Stimulated activated CD8-positive, alpha-beta memory T cell treated with anti-CD3 and anti-CD28 coated beads, Interleukin-7, amount 100 ng/mL, for 1 hour (primary cell): ENCODE data around the gene CACNA2D3.

Experiments used
- DNase-seq, 2 donors: peaks; one replicate each; pipeline ENCODE4 v3.0.0-alpha.2; 2020; ENCODE audit warnings: low read depth in 2 of 2

Gene CACNA2D3

GRCh38 chr3:54374214-54374852 lies 252.0 kb downstream of the CACNA2D3 start:
- DNase-seq = no peak

DNA sequence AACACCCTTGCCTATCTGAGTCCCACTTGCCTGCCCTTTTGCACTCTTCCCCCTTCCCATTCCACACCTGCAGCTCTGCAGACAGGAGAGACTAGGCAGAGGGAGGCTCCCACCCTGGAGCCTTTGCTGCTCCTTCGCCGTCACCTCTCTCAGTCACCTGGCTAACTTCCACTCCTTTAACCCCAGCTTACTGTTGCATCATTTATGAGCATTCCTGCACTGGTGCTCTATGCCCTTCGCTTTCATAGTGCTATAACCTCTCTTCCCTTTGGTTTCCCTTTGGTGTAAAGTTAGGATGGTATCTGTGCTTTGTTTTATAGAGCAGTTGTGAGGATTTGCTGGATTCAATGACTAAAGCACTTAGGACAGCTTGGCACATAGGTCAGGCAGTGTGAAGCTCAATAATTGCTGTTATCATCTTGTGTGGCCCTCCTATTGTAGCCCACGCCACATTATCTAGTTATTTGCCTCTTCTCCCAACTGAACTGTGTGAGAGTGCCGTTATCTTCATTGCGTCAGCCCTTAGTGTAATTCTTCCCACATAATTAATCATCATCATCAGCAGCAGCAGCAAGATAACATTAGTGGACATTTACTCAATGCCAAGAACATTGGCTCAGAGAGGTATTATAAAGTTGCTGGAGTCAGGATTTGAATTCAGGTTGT lies 253.9 kb downstream of the CACNA2D3 start:
- DNase-seq = no peak

DNA sequence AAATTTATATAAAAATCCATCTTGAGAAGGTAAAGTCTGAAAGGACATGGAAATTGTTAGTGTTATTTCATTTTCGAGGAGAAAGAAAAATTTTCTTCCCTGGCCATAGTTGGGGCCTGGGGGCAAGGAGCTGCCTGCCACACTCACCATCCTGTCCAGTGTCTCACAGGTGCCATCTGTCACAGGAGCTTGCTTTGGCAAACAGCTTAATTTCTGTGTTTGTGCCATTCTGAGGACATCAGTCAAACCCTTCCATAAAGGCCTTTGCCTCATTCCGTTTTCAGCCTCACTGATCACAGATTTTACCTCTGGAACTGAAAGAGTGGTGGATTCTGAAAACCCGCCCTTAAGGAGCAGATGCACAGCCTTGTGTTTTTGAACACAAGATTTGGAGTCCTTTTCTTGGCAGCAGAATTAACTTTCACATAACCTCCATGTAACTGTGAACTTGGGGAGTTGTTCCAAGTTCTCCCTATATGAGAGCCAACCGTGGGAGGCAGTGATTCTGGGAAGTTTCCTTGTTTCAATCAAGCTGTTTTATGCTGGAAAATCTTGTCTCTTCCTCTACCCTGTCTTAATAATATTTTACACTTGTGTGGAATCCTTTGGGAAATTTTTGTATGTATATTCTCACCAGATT lies 254.7 kb downstream of the CACNA2D3 start:
- no peak for DNase-seq

- no peak for DNase-seq
These were observed 255.8 kb downstream of the CACNA2D3 start for GRCh38 chr3:54378184-54378583.

DNA sequence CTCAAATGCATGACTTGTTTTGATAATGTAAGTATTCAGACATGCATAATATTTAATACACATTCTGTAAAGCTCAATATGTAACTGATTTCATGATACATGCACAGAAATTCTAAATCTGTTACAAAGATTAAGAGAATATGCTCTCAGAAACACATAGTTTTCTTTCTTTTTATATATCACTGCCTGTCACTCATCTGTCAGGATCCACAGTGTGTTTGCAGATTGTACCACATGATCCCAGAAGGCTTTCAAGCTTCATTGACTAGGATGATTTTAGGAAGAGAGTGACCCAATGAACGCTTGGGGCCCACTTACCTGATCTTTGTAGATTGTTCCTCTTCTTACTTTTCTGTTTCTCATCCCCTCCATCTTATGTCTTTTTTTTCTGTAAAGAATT lies 261.9 kb downstream of the CACNA2D3 start:
- no peak for DNase-seq

- no peak for DNase-seq
These were observed 268.2 kb downstream of the CACNA2D3 start for GRCh38 chr3:54390582-54390981.

DNA sequence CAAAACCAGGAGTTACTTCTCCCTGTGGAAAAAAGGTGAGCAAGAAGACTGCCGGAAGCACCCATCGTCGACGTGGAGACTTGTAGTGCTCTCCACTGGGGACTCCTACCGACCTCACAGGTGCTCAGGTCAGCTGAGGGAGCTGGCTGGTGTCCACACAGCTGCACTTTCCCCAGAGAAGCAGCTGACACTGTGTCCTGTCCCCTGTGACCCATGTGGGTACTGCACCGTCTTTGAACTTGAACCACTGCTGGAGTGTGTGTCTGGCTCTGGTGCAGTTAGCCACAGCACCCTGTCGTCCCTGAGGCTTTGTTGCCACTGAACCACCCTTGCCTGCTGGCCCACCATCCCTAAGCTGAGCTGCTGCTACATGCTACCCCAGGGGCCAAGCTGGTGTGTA lies 270.8 kb downstream of the CACNA2D3 start:
- no peak for DNase-seq

DNA sequence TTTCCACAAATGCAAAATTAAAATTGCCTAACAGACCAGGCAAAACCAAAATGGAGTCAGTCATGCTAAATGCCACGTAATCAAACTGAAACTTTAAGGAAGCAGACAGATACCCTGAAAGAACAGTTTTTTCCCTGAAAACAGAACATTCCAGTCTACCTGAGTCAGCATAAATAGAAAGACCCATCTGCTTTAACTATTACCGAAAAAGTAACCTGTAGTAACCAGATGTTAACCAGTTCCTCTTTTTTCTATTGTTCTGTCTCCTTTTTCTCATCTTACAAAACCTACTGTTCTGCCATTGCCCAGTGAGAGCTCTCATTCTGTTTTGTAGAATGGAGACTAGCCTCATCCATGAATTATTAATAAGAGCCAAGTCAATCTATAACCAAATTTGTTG lies 286.0 kb downstream of the CACNA2D3 start:
- no peak for DNase-seq

- no peak for DNase-seq
These were observed 299.6 kb downstream of the CACNA2D3 start for GRCh38 chr3:54421943-54422342.

DNA sequence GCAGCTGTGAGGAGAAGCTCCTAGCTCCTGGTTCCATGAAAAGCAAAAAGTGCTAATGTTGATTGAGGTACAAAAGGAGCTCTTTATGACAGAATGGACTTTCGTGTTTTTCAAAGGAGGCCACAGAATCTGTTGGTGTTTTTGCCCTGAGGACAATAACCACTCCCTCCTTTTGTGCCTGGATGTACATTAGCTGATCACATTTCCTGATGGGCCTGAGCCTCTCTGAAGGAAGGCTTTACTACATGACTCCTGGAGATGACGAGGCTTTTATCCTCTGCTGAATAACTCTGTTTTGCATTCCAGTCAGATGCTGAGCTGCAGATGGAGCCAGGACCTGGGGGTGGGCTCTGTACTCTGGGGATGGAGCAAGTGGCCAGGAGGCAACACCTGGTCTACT lies 301.9 kb downstream of the CACNA2D3 start:
- DNase-seq = no peak

GRCh38 chr3:54426381-54426780 lies 304.0 kb downstream of the CACNA2D3 start:
- no peak for DNase-seq

DNA sequence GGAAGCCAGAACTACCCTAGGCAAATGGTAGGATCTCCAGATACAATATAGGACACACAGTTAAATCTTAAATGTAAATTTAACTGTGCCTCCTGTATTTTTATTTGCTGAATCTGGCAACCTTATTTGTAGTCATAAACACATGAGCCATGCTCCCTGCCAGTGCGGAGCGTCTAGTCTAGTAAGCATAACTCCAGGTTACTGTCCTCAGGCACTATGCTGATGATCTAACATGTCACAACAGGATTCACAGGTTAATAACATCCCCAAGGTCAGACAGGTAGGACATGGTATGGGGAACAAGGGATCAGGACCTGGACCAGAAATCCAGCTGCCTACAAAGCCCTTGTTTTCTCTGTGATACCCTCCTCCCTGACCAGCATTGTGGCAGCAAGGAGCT lies 305.1 kb downstream of the CACNA2D3 start:
- no peak for DNase-seq

DNA sequence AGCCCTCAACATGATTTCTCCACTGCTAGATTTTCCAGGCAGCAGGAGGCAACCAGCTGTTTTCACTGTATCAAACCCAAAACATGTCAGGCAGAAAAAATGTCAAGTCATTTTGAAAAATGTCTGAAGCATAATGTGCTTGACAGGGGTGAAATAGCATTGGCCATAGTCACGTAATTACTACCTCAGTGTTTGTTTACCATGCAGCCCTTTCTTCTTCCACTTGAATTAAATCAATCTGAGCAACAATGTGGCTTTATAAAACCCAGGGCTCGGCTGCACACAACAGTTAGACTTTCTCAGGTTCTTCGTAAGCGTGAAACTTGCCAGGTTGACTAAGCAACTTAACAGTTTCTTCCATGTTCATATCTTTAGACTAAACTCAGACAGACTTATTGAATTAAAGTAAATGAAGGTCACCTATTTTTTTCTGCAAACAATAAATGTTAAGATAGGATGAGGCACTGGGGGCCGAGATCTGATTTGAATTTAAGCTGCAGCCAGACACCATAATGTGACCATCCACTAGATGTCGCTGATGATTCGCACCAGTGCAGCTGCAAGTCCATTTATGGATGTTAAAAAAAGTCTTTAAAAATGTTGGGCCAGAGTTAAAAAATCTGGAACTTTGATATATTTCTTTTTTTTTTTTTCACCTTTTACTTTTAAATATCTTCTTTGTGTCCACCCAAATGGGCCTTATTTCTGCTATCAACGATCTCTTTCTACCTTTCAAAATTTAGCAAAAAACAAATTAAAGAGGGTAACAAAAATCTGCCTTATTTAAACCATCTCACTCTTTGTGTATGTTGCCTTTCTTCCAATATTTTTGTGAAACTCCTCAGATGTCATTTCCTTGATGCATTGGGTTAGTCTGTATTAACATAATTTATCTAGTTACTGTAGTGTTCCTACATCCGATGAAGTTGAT lies 305.9 kb downstream of the CACNA2D3 start:
- DNase-seq = no peak

DNA sequence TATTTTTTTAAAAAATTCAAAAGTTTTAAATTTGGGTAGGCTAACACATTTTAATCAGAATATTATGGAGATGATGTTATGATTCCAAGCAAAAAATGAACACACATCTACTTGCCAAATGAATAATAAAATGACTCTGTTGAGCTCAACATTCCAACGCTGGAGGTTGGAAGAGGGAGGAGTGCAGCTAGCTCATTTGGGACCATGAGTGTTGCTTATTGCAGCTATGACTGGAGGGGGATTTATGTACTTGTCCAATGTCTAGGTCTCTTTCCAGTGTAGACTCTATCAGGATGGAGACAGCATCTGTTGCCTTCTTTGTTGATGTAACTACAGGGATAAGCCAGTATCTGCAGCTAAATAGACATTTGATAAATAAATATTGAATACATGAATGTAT lies 310.6 kb downstream of the CACNA2D3 start:
- DNase-seq = no peak

GRCh38 chr3:54433846-54434245 lies 311.5 kb downstream of the CACNA2D3 start:
- DNase-seq = no peak

- DNase-seq = no peak
These were observed 312.4 kb downstream of the CACNA2D3 start for GRCh38 chr3:54434756-54435155.

- no peak for DNase-seq
These were observed 314.9 kb downstream of the CACNA2D3 start for GRCh38 chr3:54437271-54437670.

- DNase-seq = no peak
These were observed 321.3 kb downstream of the CACNA2D3 start for GRCh38 chr3:54443561-54444161.

- DNase-seq = no peak
These were observed 323.3 kb downstream of the CACNA2D3 start for GRCh38 chr3:54445630-54446029.

DNA sequence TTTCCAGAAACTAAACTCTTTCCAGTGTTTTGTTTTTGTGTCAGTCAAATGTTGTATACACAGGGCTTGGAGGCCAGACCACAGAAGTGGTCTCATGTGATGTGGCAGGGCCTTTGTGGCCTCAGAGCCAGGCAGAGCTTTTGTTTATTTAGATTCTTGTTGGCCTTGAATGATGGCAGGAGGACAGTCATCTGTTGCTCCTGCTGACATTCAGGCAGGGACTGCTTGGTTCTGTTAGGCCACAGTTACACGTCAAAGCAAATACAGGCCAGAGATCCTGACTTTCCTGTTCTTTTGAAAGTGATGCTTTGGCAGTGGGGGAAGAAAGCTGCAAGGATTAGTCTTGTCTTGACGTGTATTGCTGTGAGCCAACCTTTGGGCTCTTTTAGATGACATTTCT lies 325.1 kb downstream of the CACNA2D3 start:
- no peak for DNase-seq

- no peak for DNase-seq
These were observed 332.5 kb downstream of the CACNA2D3 start for GRCh38 chr3:54454806-54455205.

GRCh38 chr3:54458357-54458756 lies 336.0 kb downstream of the CACNA2D3 start:
- no peak for DNase-seq
